GM18868 (cell line): ENCODE measurements around the gene NDUFB5.

ENCODE experiments used
- ATAC-seq: cut with Tn5 transposase; IDR thresholded peaks from one replicate; pipeline ENCODE4 v1.9.1; 2021; ENCODE audit warnings: mild to moderate bottlenecking, moderate library complexity; ENCODE audit not compliant: unreplicated experiment

Gene NDUFB5

DNA sequence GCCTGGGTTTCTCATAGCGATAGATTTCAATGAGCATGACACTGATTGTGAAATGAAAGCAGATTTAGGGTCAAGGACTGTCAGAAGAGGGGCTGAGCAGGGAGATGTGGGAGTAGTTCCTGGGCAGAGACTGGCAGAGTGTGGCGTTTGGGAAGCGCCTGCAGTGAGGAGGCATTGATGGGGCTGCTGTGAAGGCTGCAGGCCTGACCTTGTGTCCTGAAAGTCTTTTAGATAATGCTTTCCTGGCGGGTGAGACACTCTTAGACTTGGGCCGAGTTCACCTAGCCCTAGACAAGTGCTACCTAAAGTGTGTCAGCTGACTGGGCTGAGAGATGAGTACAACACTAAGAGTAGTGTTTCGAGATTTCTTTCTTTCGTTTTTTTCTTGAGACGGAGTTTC, 68.9 kb downstream of the NDUFB5 start:
- ATAC-seq: no peak

DNA sequence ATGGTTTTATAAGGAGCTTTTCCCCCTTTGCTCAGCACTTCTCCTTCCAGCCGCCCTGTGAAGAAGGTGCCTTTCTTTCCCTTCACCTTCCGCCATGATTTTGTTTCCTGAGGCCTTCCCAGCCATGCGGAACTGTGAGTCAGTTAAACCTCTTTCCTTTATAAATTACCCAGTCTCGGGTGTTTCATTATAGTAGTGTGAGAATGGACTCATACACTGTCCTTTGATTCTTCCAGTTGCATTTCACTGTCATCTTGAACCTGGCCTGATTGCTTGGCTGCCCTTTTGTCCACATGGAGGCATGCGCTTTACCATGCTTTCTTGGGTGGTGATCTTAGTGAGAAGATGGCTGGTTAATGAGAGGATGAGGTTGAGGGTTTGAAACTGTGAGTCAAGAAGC, 71.5 kb downstream of the NDUFB5 start:
- ATAC-seq: no peak
